ENCODE results near the gene MYH7B. TPM values are rescaled to one million over a fixed set of nuclear protein-coding genes. Genes with fewer than 3 reads are reported as not detected.

The MYH7B gene
- total RNA-seq, 1 donor from 2014 or later: 3.1 TPM

DNA sequence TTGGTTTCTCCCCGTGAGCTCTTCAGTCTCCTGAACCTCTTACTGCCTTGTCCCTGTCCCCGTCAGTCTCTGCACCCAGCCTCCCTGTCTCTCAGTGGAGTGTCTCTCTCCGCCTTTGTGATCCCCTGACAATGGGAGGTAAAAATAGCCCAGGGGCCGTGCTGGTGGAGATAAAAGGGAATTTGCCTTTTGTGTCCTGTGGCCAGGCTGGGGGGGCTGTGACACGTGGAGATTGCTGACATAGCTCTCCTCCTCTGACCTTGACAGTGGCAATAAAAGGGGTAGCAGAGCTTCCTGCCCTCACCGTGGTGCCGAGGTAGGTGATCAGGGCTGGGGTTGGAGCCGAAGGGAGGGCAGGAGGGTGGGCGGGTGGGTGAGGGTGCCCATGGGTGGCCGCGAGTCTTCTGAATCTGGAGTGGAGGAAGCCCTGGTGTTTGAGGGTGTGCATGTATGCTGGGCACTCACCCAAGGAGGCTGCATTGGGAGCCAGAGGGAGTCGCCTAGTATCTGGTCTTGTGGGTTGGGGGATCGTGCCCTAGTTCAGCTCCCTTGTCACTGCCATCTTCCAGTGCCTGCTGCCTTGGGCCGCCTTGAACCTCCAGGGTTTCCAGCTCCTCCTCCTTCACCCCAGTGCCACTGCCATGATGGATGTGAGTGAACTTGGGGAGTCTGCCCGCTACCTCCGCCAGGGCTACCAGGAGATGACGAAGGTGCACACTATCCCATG is 21.9 kb downstream of the MYH7B start:
- DNase-seq: no peak

- no peak for DNase-seq
Measured at GRCh38 chr20:34978092-34978744, 22.6 kb downstream of the MYH7B start.

- no peak for DNase-seq
Measured at GRCh38 chr20:34979366-34980153, 23.9 kb downstream of the MYH7B start.

DNA sequence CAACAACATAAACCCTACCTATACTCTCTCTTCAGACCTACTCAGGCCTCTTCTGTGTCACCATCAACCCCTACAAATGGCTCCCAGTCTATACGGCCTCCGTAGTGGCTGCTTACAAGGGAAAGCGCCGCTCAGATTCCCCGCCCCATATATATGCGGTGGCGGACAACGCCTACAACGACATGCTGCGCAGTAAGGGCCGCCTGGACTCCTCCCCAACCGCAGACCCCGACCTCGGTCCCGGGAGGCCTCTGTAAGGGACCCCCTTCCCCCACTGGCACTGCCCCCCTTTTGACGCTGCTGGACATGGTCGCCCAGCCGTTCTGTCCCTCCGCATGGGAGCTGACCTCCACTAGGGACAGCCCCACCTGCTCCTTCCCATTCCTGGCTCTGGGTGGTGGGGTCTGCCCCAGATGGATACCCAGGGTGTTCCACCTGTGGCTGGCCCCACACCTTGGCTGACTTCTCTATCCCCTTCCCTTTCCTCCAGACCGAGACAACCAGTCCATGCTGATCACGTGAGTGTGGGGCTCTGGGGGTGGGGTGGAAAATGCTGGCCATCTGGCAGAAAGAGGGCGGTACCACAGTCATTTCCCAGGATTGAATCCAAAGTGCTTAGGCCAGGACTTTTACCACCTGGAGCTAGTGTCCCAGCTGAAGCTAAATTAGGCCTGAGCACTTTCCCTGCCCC is 25.0 kb downstream of the MYH7B start:
- DNase-seq: no peak

- DNase-seq: no peak
Measured at GRCh38 chr20:34982270-34983088, 26.8 kb downstream of the MYH7B start.

GRCh38 chr20:34983089-34983820 is 27.6 kb downstream of the MYH7B start:
- DNase-seq: no peak

DNA sequence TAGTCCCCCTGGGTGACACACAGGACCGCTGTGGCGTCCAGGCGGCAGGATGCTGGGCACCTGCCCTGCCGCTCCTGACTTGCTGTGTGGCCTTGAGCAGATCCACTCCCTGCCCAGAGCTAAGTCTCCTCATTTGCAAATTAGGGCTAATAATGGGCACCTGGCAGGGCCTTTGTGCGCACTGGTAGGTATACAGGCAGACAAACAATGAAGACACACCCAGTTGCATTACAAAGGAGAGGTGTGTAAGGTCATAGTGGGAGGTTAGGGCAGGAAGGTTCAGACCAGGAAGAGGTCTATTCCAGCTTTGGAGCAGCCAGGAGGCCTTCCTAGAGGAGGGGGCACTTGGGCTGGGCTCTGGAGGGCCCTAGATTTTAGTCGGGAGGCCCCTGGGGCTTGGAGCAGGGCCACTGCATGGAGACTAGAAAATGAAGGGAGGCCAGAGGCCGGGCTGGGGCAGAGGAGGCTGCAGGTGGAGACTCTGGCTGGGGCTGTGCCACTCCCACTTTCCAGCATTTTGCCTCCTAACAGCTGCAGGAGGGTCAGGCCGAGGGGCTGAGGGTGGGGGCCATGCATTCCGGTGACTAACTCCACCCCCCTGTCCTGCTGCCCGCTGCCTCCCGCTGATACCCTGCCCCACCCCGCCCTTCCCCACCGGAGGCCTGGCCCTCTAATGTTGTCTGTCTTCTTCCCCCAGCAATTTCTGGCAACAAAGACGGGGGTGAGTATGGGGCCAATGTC is 28.5 kb downstream of the MYH7B start:
- DNase-seq: no peak

GRCh38 chr20:34984756-34985261 is 29.1 kb downstream of the MYH7B start:
- no peak for DNase-seq

- DNase-seq: no peak
Measured at GRCh38 chr20:34985461-34986310, 30.0 kb downstream of the MYH7B start.

- DNase-seq: no peak
Measured at GRCh38 chr20:34986311-34987287, 30.9 kb downstream of the MYH7B start.

DNA sequence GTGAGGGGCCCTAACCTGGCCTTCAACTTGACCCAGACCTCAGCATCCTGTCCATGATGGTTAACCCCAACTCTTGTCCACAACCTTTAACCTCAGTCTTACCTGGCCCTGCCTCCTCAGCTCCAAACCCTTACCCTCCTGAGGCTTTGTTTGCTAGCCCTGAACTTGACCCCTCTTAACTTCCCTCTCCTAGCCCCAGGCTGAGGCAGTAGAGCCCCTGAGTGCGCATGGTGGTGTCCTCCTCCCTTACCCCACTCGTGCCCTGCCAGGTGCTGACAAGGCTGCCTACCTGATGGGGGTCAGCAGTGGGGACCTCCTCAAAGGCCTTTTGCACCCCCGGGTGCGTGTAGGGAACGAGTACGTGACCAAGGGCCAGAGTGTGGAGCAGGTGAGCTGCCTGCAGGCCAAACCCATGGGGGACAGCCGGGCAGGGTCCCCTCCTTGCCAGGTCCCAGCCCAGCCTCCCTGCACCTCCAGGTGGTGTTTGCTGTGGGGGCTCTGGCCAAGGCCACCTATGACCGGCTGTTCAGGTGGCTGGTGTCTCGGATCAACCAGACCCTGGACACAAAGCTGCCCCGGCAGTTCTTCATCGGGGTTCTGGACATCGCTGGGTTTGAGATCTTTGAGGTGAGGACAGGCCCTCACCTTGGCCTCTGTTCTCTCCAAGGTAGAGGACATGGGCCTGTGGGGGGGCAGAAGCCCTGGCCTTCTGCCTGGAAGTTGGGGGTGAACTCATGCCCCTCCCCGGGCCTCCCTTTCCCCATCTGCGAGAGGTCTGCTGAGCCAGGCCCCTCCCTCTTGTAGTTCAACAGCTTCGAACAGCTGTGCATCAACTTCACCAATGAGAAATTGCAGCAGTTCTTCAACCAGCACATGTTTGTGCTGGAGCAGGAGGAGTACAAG is 31.9 kb downstream of the MYH7B start:
- DNase-seq: peak; percentile 14

DNA sequence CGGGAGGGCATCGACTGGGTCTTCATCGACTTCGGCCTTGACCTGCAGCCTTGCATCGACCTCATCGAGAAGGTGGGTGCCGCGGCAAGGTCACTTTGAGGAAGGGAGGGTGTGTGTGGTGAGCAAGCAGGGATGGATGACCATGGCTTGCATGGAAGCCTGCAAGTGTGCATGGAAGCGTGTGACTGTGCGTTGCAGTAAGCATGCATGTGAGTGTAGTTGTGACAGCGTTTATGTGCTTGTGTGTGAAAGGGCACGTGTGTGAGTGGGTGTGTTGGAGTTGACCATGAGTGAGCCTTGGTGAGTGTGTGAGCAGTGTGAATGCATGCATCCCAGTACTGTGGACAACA is 32.5 kb downstream of the MYH7B start:
- no peak for DNase-seq

GRCh38 chr20:34989118-34989517 is 33.5 kb downstream of the MYH7B start:
- no peak for DNase-seq

DNA sequence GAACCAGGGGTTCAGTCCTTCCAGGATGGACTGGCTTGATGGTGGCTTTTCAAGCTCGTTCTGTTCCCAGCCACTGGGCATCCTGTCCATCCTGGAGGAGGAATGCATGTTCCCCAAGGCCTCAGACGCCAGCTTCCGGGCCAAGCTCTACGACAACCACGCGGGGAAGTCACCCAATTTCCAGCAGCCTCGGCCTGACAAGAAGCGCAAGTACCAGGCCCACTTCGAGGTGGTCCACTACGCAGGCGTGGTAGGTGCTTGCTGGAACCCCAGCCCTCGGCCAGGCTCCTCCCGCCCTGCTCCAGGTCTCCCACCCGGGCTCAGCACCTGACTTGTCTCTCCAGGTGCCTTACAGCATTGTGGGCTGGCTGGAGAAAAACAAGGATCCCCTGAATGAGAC is 34.0 kb downstream of the MYH7B start:
- DNase-seq: no peak

GRCh38 chr20:34990231-34990630 is 34.6 kb downstream of the MYH7B start:
- DNase-seq: no peak

- no peak for DNase-seq
Measured at GRCh38 chr20:34990661-34991214, 35.1 kb downstream of the MYH7B start.
